Small intestine (tissue), 7 donors: Measurements from ENCODE around the gene CD1D. TPM values are rescaled to one million over a fixed set of nuclear protein-coding genes. Genes with fewer than 3 reads are reported as not detected.
"Not testable (repeated sequence)": the region's sequence is repeated elsewhere in the genome, so short reads cannot be mapped to it uniquely, and the experiment has no call there.

Experiments used
- DNase-seq, 2 donors: peaks; one replicate each; pipeline versions ENCODE4 v3.0.0 to v3.0.0-alpha.2; 2013
- FAIRE-seq: peaks from 2 replicates; lab custom pipeline; 2012; peaks lifted over from hg19 to GRCh38; lab: Jason Lieb, UNC
- H3K27ac ChIP-seq, 3 donors: one replicate each; pipeline ENCODE4 v1.5.1; 2013; ENCODE audit warnings: low read length in 2 of 3, mild to moderate bottlenecking in 2 of 3, control low read depth in 1 of 3, inconsistent platforms in 1 of 3, low read depth in 1 of 3, moderate library complexity in 1 of 3
- H3K27me3 ChIP-seq, 3 donors: one replicate each; pipeline ENCODE4 v1.6.1; 2013; ENCODE audit warnings: low read length in 3 of 3, inconsistent platforms in 1 of 3; ENCODE audit not compliant: control insufficient read depth in 3 of 3, insufficient read depth in 3 of 3
- H3K36me3 ChIP-seq, 3 donors: one replicate each; pipeline ENCODE4 v1.6.1; 2013; ENCODE audit warnings: low read length in 3 of 3, inconsistent platforms in 1 of 3, low read depth in 1 of 3, mild to moderate bottlenecking in 1 of 3, moderate library complexity in 1 of 3; ENCODE audit not compliant: control insufficient read depth in 3 of 3, insufficient read depth in 2 of 3
- H3K4me1 ChIP-seq, 3 donors: one replicate each; pipeline ENCODE4 v1.6.1; 2013; ENCODE audit warnings: low read length in 2 of 3, inconsistent platforms in 1 of 3, low read depth in 1 of 3, mild to moderate bottlenecking in 1 of 3, moderate library complexity in 1 of 3; ENCODE audit not compliant: control insufficient read depth in 3 of 3, insufficient read depth in 2 of 3
- H3K4me3 ChIP-seq, 3 donors: one replicate each; pipeline ENCODE4 v1.5.1; 2013; ENCODE audit warnings: low read length in 3 of 3, control low read depth in 1 of 3, inconsistent platforms in 1 of 3, low read depth in 1 of 3, mild to moderate bottlenecking in 1 of 3, moderate library complexity in 1 of 3
- H3K9me3 ChIP-seq, 2 donors: one replicate each; pipeline ENCODE4 v1.6.1; 2013; ENCODE audit warnings: low read depth in 1 of 2, low read length in 1 of 2; ENCODE audit not compliant: control insufficient read depth in 2 of 2, insufficient read depth in 1 of 2
- WGBS, 3 donors: extraction: QIAGEN DNeasy Blood & Tissue Kit; methylation state at CpG; one replicate each; pipeline ENCODE4 v1.1.7; 2013; 5-methylcytosine and 5-hydroxymethylcytosine counted together
- polyA plus RNA-seq, 4 donors: library from polyadenylated mRNA; stranded (reverse) in 3 of 4; unstranded in 1 of 4; fragments of 200-250 nt in 3 of 4; fragments of 120-200 nt in 1 of 4; gene quantifications; one replicate each; pipeline versions ENCODE4 v1.2.1 to v1.2.3, GENCODE V29; 2013
- donor health status: healthy with polysubstance abuse.
- donor health status: control.
- donor health status: control.
- donor health status: Bipolar disorder and iron deficiency.
- donor health status: healthy.

CD1D gene
- polyA plus RNA-seq, 4 donors = 5.9 to 15.0 (median 8.7) TPM

- FAIRE-seq = no peak
- H3K27me3 ChIP-seq = peaks cover 0 to 6% (median 0%) of the 10 kb centered on the region in 3 donors
These were observed 21.1 kb upstream of the CD1D start for GRCh38 chr1:158159597-158159996.

DNA sequence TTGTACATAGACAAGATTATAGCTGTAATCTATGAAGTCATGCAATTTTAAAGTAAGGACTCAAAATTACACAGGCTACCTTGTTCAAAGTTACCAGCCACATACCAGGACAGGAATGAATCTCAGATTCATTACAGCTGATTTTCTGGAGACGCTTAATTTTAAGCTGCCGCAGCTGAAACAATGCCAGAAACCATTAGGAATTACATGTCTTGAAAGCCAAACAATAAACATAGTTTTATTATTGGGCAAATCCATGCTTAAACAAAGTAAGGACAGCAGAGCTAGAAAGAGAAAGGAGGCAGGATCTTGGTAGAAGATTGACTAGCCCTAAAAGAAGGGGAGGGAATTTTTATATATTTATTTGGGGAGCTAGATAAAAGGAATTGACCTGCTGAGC is 19.2 kb upstream of the CD1D start:
- no peak overlapping the region for H3K4me3 ChIP-seq
- peaks cover 0 to 8% (median 0%) of the 10 kb centered on the region in 3 donors for H3K27me3 ChIP-seq
- H3K9me3 ChIP-seq = no peaks in the 10 kb centered on the region
- H3K27ac ChIP-seq = no peak overlapping the region
- H3K36me3 ChIP-seq = no peaks in the 10 kb centered on the region
- no peaks in the 10 kb centered on the region for H3K4me1 ChIP-seq
- 35 to 49% (median 41%) methylated on average over 2 of the region's 2 CpGs for WGBS, 3 donors
- FAIRE-seq = no peak
- no peak for DNase-seq

More at GRCh38 chr1:158159597-158159996, 21.1 kb upstream of the CD1D start:
- H3K36me3 ChIP-seq = no peaks in the 10 kb centered on the region
- H3K4me3 ChIP-seq = no peak overlapping the region
- no peaks in the 10 kb centered on the region for H3K4me1 ChIP-seq
- no peaks in the 10 kb centered on the region for H3K9me3 ChIP-seq
- H3K27ac ChIP-seq = no peak overlapping the region
- DNase-seq = no peak

DNA sequence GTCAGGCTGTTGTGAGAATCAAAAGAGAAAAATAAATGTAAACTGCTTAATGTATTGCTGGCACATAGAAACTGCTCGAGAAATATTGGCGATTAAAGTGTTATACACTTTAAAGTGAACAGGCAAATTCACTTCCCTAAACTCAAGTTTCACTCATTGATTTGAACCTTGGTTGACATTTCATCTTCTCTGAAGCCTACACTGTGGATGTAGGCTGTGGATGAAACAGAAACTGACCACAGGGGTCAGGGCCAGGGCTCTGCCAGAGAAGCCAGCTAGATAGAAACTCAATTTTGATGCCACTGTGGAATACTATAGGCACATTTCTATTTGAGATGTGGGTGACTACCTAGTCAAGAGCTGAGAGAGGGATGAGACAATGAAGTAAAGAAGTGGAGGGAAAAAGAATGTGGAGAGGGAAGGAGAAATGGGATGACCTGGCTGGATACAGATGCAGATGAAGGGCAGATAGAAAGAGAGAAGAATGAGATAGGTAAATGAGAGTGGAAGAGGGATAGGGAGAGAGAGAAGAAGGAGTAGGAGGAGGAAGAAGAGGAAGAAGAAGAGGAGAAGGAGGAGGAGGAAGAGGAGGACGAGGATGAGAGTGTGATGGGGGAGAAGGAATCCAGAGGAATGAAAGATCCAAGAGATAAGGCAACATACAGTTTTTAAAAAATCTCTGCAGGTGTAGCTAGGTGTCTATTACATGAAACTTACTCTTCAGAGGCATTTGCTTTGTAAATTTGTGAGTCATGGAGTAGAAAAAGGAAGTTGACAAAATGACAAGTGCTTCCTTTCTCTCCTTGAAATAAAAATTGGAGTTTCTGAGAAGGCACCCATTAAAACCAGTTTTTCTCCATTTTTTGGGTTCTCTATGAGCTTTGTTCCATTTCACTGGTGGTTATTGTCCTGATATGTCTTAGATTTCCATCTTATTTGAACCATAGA is 17.4 kb upstream of the CD1D start:
- peak overlapping the region in 1 of 3 donors; percentile 17 for H3K27ac ChIP-seq
- no peaks in the 10 kb centered on the region for H3K36me3 ChIP-seq
- WGBS, 3 donors = 53 to 71% (median 56%) methylated on average over 3 of the region's 3 CpGs
- H3K4me1 ChIP-seq = no peaks in the 10 kb centered on the region
- no peaks in the 10 kb centered on the region for H3K9me3 ChIP-seq
- DNase-seq (no peak), FAIRE-seq (no peak)
- H3K4me3 ChIP-seq = no peak overlapping the region
- H3K27me3 ChIP-seq = peaks cover 0 to 8% (median 0%) of the 10 kb centered on the region in 3 donors

DNA sequence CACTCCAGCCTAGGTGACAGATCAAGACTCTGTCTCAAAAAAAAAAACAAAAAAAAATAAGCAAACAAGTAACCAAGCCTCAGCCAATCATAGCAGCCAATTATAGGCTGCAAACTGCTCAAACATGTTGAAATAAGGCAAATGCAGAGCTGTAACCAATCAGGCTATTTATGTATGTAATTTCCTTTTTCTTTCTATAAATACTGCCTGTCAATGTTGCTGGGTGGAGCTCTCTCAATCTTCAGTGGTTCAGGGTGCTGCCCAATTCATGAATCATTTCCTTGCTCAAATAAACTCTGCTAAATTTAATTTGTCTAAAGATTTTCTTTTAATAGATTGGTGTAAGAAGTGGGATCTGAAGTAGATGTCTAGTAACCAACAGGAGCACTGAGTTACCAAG is 11.6 kb upstream of the CD1D start:
- H3K4me3 ChIP-seq = no peak overlapping the region
- H3K9me3 ChIP-seq = no peaks in the 10 kb centered on the region
- no peaks in the 10 kb centered on the region for H3K4me1 ChIP-seq
- peaks cover 0 to 4% (median 0%) of the 10 kb centered on the region in 3 donors for H3K27me3 ChIP-seq
- H3K36me3 ChIP-seq = no peaks in the 10 kb centered on the region
- H3K27ac ChIP-seq = no peak overlapping the region
- FAIRE-seq (no peak), DNase-seq (no peak)

DNA sequence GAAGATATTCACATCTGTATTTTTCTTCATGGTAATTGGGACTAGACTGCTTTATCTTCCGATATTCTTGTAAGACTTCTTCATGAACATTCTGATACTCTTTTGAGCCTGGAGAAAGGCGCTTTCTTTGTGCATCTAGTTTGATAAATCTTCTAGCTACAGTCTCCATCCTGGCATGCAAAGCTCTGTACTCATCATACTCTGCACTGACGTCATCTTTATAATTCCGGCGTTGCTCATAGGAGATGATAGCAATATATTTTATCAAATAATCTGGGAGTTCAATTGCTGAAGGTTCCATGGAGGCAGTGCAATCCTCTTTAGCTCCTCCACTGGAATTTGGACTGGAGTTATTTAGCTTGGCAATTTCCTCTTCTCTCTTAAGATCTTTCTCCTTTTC is 4.8 kb upstream of the CD1D start:
- 49 to 75% (median 72%) methylated on average over 5 of the region's 5 CpGs for WGBS, 3 donors
- H3K9me3 ChIP-seq, H3K36me3 ChIP-seq, FAIRE-seq, H3K27me3 ChIP-seq, H3K27ac ChIP-seq, H3K4me3 ChIP-seq: not testable (repeated sequence)
- H3K4me1 ChIP-seq = peaks cover 0 to 11% (median 1%) of the 10 kb centered on the region in 3 donors
- peak in 1 of 2 donors; percentile 45 for DNase-seq

GRCh38 chr1:158176399-158176798 is 4.3 kb upstream of the CD1D start:
- Histone ChIP-seq H3K36me3 (no peaks in the 10 kb centered on the region), H3K27me3 (peaks cover 0 to 14% (median 0%) of the 10 kb centered on the region in 3 donors), H3K4me3 (no peak overlapping the region), H3K27ac (no peak overlapping the region), H3K4me1 (peaks cover 0 to 15% (median 1%) of the 10 kb centered on the region in 3 donors), H3K9me3 (no peaks in the 10 kb centered on the region)
- FAIRE-seq (no peak), DNase-seq (no peak)
- 87 to 90% (median 87%) methylated on average over 5 of the region's 5 CpGs for WGBS, 3 donors

DNA sequence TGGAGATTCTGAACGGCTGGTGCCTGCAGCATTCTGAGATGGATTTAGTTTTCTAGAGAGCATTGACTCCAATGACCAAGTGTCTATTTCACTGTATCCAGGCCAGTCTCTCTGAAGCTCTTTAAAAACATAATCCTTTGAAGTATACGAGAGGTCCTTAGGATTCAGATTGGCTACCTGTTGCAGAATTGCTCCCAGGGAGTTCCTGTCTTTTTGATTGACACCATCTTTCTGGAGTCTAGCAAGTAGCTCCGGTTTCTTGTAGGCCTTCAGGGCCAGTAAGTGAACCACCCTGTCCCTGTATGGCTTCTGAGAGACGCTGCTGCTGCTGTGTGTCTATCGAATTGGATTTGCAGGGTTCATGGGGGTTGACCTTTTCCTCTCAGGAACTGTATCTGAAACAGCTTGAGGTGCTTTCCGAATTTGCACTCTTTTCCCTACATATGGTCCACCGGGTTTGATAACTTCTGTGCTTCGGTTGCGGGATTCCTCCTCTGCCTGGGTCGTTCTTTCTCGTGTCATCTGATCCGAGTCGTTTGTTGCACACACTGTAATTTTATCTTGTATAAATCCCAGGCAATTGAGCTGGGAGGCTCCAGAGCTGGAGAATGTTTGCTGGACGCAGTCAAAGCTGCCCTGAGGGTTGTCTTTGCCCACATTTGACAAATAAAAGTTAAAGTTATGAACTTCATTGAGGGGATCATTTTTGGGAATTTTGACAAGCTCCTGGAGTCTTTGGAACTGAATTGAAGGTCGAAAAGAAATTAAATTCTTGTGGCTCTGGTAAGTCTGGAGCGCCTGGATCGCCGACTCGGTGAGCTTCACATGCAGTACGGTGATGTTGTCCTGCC is 3.6 kb upstream of the CD1D start:
- not testable (repeated sequence) for H3K27ac ChIP-seq, DNase-seq, FAIRE-seq, H3K9me3 ChIP-seq, H3K36me3 ChIP-seq
- peaks cover 0 to 21% (median 0%) of the 10 kb centered on the region in 3 donors for H3K27me3 ChIP-seq
- 45 to 62% (median 59%) methylated on average over 20 of the region's 20 CpGs for WGBS, 3 donors
- H3K4me1 ChIP-seq = peaks cover 0 to 18% (median 1%) of the 10 kb centered on the region in 3 donors
- H3K4me3 ChIP-seq = peak overlapping the region in 2 of 3 donors; percentile 32 to 45
